ENCODE results near the gene MET.
"Not testable (repeated sequence)": the region's sequence is repeated elsewhere in the genome, so short reads cannot be mapped to it uniquely, and the experiment has no call there.

Gene MET

DNA sequence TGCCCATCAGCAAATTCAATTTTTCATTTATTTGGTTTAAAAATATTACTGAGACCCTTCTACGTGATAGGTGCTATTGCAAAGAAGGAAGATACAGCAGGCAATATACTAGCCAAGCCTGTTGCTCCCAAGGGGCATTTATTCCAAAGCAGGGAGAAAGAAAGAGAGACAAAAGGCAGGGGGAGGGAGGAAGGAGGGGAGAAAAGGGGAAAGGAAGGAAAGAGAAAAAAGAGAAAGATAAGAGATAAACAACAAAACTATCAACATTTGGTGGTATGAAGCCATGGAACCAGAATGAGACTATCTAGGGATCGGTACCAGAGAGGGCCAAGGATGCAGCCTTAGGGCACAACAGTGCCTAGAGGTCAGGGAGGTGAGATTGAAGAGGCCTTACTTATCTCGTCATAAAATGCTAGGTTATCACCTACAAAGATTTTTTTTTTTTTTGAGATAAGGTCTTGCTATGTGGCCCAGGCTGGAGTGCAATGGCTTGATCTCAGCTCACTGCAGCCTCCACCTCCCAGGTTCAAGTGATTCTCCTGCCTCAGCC is 135.1 kb downstream of the MET start:
- DNase-seq (ENCODE audit: low spot score): no peak

DNA sequence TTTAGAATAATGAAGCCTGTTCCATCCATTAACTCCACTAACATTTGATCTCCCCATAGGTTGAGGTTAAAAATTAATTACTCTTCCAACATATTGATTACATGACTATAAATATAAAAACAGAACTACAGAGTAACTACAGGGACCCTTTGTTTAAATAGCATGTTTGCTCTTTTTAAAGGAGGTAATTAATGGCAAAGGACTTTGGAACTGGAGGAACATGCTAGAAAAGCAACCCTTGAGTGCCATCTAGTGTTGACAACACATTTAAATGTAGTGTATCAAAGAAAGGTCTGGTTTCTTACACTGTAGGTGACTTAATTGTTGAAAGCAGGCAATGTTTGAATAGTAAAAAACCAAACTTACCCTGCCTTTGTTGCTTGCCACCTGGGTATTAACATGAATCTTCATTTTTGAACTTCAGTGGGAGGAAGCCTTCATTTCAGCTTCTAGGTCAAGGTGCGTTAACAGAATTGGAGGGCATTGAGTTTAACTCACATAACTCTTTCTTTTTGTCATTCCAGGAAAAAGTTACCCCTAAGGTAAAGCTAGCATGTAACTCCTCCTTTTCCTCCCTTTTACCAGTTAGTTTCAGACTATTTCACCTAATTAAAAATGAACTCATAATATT is 137.8 kb downstream of the MET start:
- DNase-seq (ENCODE audit: low spot score): peak; percentile 59

DNA sequence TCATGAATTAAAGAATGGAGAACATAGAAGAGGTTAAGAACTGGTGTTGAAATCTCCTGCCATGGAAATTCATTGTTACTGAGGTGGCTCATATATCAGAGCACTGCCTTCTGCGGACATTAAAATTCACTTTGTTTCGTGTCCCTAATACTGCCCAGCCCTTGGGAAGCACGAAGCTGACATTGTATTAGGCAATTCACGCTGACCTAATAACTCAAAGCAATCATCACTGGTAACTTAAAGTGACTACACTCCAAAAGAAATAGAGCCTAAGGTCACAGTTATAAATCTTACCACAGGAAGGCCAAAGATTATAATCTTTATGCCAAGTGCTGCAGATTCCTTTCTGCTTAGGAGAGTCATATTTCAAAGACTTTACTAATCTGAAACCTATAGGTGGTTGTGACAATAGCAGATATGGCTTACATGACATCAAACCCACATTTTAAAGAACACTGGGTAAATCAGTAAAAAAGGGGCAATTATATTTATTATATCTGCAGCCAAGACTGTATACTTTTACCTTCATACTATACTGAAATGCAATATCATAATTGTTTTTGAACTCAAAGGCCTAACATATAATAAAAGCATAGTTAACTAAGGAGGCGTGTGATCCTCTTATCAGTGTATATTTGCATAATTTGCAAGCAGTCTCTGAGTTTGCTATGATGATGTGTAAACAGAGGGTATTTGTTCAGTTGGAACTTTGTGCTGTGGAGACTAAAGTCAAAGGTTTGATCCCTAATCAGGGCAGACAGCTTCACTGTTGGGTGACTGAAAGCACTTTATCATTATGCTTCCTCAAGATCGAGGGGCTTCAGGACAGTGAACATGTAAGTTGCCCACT is 138.5 kb downstream of the MET start:
- DNase-seq (ENCODE audit: low spot score): no peak

DNA sequence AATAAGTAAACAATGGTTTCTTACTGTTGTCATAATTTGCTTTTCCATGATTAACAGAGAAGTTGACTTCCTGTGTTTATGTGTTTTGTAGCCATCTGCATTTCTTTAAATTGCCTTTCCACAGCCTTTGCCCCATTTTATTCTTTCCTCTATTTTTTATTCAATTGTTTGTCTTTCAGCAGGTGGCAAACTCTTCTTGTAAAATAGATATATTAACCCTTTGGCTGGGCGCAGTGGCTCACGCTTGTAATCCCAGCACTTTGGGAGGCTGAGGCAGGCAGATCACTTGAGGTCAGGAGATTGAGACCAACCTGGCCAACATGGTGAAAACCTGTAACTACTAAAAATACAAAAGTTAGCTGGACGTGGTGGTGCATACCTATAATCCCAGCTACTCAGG is 139.8 kb downstream of the MET start:
- DNase-seq (ENCODE audit: low spot score): no peak

DNA sequence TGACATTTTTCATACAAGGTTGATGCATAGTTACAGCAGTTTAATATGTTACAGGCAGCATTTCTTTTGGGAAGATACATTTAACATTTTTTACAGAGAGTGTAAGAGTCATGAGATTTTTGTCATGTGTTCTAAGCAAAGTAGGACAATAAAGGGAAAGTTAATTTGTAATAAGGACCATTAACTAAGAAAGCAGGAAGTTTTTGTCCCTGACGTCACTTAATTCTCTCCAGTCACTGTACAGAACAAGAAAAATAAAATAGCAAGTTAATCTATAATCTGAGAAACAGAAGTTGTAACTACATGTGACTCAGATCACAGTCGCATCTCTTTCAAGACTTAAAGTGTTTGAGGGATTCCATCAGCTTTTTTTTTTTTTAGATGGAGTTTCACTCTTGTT is 140.9 kb downstream of the MET start:
- no peak for DNase-seq (ENCODE audit: low spot score)

DNA sequence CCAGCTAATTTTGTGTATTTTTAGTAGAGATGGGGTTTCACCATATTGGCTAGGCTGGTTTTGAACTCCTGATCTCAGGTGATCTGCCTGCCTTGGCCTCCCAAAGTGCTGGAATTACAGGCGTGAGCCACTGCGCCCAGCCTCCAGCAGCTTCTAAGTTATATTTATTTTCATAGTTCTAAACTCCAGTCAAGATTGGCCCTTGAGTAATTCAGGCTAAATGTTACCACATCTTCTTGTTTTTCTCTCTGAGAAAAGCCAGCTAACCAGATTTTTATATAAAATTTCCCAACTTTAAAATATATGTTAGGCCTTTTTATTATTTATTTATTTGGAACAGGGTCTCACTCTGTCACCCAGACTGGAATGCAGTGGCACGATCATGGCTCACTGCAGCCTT is 141.4 kb downstream of the MET start:
- not testable (repeated sequence) for DNase-seq (ENCODE audit: low spot score)

DNA sequence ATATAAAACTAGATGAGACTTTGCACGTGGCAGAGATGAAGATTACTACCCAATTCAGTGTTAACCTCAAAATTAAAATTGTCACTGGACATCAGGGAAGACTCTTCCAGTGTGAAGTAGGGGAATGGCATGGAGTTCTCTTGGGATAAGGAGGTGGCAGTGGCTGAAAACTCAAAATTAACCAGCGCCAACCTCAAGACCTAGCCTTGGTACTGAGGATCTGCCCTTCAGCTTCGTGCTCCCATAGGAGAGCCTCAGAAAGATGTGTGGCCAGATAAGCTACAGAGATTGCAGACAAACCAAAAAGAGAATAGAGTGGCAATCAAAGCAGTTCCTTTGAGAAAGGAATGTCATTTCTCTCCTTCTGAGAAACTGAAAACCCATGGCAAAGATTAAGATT is 143.0 kb downstream of the MET start:
- no peak for DNase-seq (ENCODE audit: low spot score)

DNA sequence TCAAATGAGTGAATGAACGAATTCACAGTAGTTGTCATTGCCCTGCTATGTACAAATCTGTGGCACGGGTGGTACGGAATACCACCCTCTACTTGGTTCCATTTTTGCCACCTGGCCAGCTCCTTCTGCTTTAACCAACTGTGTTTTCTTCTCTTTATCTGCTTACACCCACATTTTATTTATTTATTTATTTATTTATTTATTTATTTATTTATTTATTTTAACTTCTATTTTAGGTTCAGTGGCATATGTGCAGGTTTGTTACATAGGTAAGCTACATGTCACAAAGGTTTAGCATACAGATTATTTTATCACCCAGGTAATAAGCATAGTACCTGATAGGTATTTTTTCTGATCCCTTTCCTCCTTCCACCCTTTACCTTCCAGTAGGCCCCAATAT is 148.2 kb downstream of the MET start:
- no peak for DNase-seq (ENCODE audit: low spot score)

DNA sequence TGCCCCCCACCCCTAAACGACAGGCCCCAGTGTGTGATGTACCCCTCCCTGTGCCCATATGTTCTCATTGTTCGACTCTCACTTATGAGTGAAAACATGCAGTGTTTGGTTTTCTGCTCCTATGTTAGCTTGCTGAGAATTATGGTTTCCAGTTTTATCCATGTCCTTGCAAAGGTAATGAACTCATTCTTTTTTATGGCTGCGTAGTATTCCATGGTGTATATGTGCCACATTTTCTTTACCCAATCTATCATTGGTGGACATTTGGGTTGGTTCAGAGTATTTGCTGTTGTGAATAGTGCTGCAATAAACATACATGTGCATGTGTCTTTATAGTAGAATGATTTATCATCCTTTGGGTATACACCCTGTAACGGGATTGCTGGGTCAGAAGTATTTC is 149.7 kb downstream of the MET start:
- DNase-seq (ENCODE audit: low spot score): not testable (repeated sequence)

DNA sequence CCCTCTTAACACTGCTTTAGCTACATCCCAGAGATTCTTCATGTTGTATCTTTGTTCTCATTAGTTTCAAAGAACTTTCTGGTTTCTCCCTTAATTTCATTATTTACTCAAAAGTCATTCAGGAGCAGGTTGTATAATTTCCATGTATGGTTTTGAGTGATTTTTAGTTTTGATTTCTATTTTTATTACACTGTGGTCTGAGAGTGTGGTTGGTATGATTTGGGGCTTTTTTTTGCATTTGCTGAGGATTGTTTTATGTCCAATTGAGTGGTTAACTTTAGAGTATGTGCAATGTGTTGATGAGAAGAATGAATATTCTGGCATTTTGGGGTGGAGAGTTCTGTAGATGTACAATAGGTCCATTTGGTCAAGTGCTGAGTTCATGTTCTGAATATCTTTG is 152.5 kb downstream of the MET start:
- DNase-seq (ENCODE audit: low spot score): no peak

DNA sequence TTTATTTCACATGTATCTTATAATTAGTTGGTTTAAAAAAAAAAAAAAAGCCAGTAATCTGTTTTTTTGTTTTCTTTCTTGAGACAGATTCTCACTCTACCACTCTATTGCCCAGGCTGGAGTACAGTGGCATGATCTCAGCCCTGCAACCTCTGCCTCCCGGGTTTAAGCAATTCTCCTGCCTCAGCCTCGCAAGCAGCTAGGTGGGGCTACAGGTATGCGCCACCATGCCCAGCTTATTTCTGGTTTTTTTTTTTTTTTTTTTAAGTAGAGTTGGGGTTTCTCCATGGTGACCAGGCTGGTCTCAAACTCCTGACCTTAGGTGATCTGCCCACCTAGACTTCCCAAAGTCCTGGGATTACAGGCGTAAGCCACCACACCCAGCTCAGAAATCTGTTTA is 156.3 kb downstream of the MET start:
- DNase-seq (ENCODE audit: low spot score): no peak

DNA sequence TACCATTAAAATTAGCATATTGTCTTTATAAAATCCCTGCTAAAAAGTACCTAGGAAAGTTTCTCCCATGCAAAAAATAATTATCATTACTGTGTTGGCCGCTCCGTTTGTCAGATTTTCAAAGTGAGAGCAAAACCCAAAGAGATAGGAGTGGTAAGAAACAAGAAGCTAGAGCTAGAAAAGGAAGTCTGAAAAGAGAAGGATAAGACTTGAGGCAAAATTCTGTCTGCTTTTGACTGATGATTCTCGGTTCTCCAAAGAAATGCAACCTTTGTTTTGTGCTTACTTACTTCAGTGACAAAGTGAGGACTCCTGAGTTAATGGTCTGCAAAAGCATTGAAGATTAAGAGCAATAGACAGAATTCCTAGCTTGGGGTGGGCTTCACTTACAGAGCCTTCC is 157.0 kb downstream of the MET start:
- DNase-seq (ENCODE audit: low spot score): no peak

DNA sequence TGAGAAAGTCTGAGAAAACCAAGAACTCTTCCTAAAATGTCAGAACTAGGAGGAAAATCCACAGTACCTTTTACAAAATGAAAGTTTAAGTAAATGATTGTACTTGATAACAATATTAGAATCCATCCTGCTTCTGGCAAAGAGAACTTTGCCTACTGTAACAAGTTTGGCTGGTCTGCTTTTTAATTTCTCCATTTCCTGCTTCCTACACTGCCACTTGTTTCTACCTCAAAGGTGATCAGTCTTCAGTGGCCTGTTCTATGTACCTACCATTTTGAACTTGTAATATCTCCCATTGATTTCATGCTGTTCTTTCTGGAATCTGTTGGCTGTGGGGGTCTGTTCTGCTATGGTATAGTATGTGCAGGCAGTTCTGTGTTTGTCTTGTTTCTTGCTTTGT is 157.5 kb downstream of the MET start:
- no peak for DNase-seq (ENCODE audit: low spot score)

DNA sequence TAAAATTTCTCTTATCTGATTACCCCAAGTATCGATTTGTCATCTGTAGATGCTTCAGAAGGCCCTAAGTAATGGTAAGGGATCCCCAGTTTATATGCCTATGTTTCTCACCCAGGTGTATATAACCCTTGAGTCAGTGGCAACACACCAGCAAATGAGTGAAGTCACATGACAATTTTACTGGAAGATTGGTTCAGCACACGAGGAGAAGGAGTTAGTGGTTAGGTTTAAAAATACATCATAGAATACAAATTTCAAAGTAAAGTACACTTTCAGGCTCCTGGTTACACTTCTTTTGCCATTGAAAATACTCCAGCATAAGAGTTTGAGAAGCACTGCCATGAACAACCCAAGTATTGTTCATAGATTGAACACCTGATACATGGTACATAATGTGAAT is 160.7 kb downstream of the MET start:
- DNase-seq (ENCODE audit: low spot score): no peak

DNA sequence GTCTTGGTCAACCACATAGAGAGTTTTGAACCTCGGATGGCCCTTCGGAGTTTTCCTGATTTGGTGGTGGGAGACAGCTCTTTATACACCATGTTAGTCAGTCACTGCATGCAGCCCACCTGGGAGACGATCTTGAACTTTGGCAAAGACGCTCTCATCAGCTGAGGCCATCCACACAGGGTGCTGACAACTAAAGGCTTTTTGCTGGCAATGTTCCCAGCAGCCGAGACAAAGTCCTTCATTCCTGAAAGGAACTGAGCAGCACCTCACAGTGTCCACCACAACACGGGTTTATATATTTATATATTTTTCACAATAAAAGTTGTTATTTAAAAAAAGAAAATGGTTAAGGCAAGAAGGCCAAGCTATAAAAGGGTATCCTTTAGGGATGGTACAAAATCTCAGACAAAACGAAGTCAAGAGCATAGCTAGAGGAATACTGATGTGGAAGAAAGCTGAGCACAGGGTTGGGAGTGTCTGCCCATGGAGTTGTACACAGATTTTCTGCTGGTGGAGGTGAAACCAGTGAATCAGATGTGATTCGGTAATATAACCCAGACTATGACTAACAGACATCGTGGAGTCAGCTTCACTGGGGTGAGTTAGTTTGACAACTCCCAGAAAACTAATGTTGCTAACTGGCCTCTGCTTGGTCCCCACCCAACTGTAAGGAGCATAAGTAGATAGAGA is 163.0 kb downstream of the MET start:
- no peak for DNase-seq (ENCODE audit: low spot score)

DNA sequence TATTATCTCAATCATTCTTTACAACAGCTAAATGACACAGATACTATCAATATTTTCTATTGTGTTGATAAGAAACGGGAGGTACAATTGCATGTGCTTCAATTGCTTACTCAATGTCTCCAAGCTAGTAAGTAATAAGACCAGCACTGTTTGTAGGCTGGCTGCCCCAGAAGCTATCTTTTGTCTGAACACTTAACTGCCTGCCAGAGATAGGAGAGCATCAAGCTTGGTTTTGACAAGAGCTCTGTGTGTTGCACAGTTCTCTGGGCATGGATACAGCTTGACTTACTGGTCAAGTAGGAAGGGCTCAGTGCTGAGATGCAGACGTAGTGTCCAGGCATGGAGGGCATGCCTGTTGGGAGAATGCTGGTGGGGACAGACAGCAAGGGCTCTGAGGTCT is 164.1 kb downstream of the MET start:
- DNase-seq (ENCODE audit: low spot score): no peak

DNA sequence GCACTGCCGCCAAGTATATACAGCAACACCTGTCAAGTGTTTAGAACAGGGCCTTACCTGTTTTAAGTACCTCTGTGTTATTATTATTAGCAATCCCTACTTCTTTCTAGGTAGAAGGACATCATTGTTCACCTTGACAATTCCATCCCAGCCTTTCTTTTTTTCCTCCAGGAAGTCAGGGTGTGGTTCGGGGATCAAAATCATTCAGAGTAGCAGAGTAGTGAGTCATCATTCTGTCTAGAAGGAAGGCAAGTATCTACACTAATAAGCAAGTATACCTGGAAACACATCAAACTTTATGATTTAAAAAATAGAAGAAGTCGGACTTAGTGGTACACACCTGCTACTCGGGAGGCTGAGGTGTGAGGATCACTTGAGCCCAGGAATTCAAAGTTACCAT is 164.9 kb downstream of the MET start:
- DNase-seq (ENCODE audit: low spot score): no peak

DNA sequence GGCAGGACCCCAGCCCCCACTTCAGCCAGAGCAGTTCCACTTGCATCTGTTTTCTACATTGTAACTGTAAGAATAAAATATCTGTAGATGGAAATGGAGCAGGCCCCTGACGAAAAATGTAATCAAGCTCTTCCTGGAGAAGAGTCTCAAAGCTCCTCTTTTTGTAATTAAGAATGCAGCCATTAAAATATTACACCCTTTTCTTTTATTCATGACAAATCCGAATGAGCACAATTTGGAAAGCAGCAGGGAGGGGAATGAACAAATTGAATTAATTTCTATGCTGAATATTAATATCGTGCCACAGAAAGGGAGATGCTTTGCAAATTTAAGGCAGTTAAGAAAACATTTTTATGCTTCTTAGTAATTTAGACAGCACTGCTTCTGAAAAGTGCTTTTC is 165.6 kb downstream of the MET start:
- DNase-seq (ENCODE audit: low spot score): no peak

DNA sequence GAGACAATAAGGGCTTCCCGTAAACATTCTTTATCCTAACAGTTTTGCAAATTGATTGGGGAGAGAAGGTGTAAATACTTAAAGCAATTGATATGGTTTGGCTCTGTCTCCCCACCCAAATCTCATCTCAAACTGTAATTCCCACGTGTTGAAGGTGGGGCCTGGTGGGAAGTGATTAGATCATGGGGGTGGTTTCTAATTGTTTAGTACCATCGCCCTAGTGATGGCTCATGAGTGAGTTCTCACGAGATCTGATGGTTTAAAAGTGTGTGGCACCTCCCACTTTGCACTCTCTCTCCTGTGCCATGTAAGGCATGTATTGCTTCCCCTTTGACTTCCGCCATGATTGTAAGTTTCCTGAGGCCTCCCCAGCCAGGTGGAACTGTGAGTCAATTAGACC is 168.3 kb downstream of the MET start:
- DNase-seq (ENCODE audit: low spot score): no peak

DNA sequence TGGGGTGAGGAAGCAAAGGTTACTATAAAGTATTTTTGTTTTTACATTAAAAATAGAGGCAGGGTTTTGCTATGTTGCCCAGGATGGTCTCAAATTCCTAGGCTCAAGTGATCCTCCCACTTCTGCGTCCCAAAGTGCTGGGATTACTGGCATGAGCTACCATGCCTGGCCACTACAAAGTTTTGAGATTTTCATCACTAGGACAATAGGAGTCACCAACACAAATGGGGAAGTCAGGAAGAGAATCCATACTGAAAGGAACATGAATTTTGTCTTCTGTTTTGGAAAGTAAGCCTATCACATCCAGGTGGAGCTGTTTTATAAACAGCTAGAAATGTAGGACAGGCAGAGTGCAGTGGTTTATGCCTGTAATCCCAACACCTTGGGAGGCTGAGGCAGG is 170.4 kb downstream of the MET start:
- no peak for DNase-seq (ENCODE audit: low spot score)

DNA sequence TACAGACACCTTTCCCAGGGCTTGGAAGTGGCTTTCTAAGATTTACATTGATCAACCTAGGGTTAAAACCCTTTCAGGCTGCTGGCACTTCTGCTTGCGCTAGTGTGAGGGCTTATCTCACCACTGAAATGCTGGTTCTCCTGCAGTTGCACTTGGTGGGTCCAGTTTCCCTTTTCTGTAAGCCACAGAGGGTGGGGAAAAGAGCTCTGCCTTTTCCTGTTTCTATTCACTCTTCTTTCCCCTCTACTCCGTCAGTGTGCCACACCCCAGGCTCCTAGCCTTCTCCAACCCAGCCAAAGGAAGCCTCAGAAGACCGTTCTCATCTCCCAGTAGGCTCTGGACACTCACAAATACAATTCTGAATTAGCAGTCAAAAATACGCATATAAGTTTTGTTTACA is 171.4 kb downstream of the MET start:
- DNase-seq (ENCODE audit: low spot score): no peak
